ENCODE data around the gene NEAT1.

Gene NEAT1

GRCh38 chr11:65434667-65435410 is 12.2 kb downstream of the NEAT1 start:
- H3K4me1 ChIP-seq (ENCODE audit: insufficient read depth, low read length) = peaks cover 5% of the 10 kb centered on the region; the same call in 1 of the 2 replicates

DNA sequence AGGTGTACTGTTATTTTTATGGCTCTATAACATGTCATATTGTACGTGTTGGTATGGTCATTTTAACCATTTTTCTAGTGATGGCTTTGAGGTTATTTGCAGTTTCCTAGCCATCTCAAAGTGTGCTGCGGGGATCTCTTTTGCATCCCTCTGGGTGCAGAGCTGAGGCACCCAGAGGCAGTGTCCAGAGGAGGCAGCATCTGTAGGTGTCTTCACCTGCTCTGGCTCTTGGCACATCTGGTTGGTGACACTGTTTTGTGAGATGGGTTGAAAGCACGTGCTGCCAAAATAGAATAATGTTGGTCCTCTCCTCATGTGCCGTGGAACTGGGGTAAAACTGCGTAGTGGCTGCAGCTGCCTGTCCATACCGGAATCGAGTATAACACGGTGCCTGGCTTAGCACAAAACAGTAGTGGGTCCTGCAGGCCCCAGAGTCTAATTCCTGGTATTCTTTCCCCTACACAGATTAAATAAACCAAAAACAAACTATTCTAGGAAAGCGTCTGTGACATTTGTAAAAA is 12.9 kb downstream of the NEAT1 start:
- Histone ChIP-seq H3K4me1 (ENCODE audit: insufficient read depth, low read length) (no peaks in the 10 kb centered on the region), H3K36me3 (ENCODE audit: insufficient read depth, low read depth, low read length) (no peaks in the 10 kb centered on the region; the same call in 1 of the 2 replicates), H3K9me3 (ENCODE audit: insufficient read depth, low read depth, low read length) (no peaks in the 10 kb centered on the region), H3K27ac (ENCODE audit: low read length) (no peak overlapping the region), H3K4me3 (ENCODE audit: low read length) (no peak overlapping the region), H3K27me3 (ENCODE audit: insufficient read depth, low read length) (no peaks in the 10 kb centered on the region), H3K9ac (ENCODE audit: low read depth, low read length) (no peak overlapping the region)

More at GRCh38 chr11:65434667-65435410, 12.2 kb downstream of the NEAT1 start:
- Histone ChIP-seq H3K27ac (ENCODE audit: low read length) (no peak overlapping the region), H3K4me3 (ENCODE audit: low read length) (no peak overlapping the region), H3K9ac (ENCODE audit: low read depth, low read length) (no peak overlapping the region), H3K9me3 (ENCODE audit: insufficient read depth, low read depth, low read length) (no peaks in the 10 kb centered on the region), H3K36me3 (ENCODE audit: insufficient read depth, low read depth, low read length) (no peaks in the 10 kb centered on the region; the same call in 1 of the 2 replicates), H3K27me3 (ENCODE audit: insufficient read depth, low read length) (no peaks in the 10 kb centered on the region)

- H3K36me3 ChIP-seq (ENCODE audit: insufficient read depth, low read depth, low read length) = no peaks in the 10 kb centered on the region; the same call in 1 of the 2 replicates
Observed at GRCh38 chr11:65435981-65436411, 13.4 kb downstream of the NEAT1 start.

GRCh38 chr11:65436412-65437032 is 13.9 kb downstream of the NEAT1 start:
- no peak overlapping the region for H3K9ac ChIP-seq (ENCODE audit: low read depth, low read length)
- H3K27me3 ChIP-seq (ENCODE audit: insufficient read depth, low read length) = no peaks in the 10 kb centered on the region
- H3K4me1 ChIP-seq (ENCODE audit: insufficient read depth, low read length) = no peaks in the 10 kb centered on the region
- no peak overlapping the region for H3K27ac ChIP-seq (ENCODE audit: low read length)
- H3K9me3 ChIP-seq (ENCODE audit: insufficient read depth, low read depth, low read length) = no peaks in the 10 kb centered on the region
- no peaks in the 10 kb centered on the region; the same call in 1 of the 2 replicates for H3K36me3 ChIP-seq (ENCODE audit: insufficient read depth, low read depth, low read length)
- no peak overlapping the region for H3K4me3 ChIP-seq (ENCODE audit: low read length)

More at GRCh38 chr11:65435981-65436411, 13.4 kb downstream of the NEAT1 start:
- Histone ChIP-seq H3K9ac (ENCODE audit: low read depth, low read length) (no peak overlapping the region), H3K27ac (ENCODE audit: low read length) (no peak overlapping the region), H3K4me3 (ENCODE audit: low read length) (no peak overlapping the region), H3K4me1 (ENCODE audit: insufficient read depth, low read length) (no peaks in the 10 kb centered on the region), H3K9me3 (ENCODE audit: insufficient read depth, low read depth, low read length) (no peaks in the 10 kb centered on the region), H3K27me3 (ENCODE audit: insufficient read depth, low read length) (no peaks in the 10 kb centered on the region)

DNA sequence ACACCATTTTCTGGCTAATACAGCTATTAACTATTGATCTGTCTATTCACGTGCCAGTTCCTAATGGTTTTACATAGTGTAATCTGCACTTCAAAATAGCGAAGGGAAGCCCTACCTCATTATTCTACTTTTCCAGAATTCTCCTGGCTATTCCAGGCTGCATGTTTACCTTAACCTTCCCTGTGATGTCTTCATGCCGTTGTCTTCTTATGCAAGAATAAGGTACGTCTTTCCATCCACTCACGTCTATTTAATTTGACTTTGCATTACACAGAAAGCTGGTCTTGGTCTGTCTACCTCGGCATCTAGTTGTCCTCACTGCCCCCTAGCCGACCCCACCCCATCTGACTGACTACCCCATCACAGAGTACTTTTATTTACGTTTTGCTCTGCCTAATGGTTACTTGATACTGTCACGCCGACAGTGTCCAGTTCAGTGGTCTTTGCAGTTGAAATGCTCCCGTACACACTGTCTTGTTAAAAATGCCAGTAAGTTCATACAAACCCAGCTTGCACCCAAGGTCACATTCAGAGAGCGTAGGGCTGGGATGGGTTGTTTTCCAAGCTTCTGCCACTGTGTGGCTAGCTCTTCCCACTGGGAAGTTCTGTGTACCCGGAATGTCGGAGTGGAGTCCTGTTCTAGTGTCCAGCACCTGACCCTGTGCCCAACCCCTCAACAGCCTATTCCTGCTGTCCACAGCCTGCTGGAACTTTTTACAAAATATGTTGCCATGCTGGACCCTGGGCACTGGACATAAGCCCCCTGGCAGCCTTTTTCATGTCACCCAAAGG is 15.0 kb downstream of the NEAT1 start:
- no peak overlapping the region for H3K27ac ChIP-seq (ENCODE audit: low read length)
- H3K4me1 ChIP-seq (ENCODE audit: insufficient read depth, low read length) = no peaks in the 10 kb centered on the region; the same call in 1 of the 2 replicates
- no peak overlapping the region for H3K4me3 ChIP-seq (ENCODE audit: low read length)
- H3K9me3 ChIP-seq (ENCODE audit: insufficient read depth, low read depth, low read length) = no peaks in the 10 kb centered on the region
- H3K36me3 ChIP-seq (ENCODE audit: insufficient read depth, low read depth, low read length) = no peaks in the 10 kb centered on the region; the same call in 1 of the 2 replicates
- H3K9ac ChIP-seq (ENCODE audit: low read depth, low read length) = no peak overlapping the region
- no peaks in the 10 kb centered on the region for H3K27me3 ChIP-seq (ENCODE audit: insufficient read depth, low read length)

DNA sequence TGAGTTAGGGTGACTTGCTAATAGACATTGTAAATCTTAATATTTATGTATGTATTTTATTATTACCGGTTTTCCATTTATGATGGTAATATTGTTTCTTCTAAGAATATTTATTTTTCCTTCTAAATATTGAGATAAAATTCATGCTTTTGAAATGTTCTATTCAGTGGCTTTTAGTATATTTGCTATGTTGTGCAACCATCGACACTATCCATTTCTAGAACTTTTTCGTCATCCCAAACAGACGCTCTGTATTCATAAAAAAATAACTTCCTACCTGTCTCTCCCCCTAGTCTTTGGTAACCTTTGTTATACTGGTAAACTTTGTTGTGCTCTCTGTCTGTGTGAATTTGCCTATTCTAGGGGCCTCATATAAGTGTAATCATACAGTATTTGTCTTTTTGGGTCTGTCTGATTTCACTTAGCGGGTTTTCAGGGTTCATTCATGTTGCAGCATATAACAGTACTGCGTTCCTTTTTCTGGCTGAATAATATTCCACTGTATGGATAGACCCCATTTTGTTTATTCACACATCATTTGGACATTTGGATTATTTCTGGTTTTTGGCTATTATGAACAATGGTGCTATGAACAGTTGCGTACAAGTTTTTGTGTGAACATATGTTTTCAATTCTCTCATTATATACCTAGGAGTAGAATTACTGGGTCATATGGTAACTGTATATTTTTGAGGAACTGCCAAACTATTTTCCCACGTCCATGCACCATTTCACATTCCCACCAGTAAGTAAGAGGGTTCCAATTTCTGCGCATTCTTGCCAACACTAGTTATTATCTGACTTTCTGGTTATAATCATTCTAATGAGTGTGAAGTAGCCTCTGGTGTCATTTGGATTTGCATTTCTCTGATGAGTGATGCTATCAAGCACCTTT is 15.9 kb downstream of the NEAT1 start:
- H3K4me1 ChIP-seq (ENCODE audit: insufficient read depth, low read length) = no peaks in the 10 kb centered on the region; the same call in 1 of the 2 replicates
- H3K36me3 ChIP-seq (ENCODE audit: insufficient read depth, low read depth, low read length) = no peaks in the 10 kb centered on the region; the same call in 1 of the 2 replicates
- no peaks in the 10 kb centered on the region for H3K9me3 ChIP-seq (ENCODE audit: insufficient read depth, low read depth, low read length)
- no peak overlapping the region for H3K9ac ChIP-seq (ENCODE audit: low read depth, low read length)
- no peaks in the 10 kb centered on the region for H3K27me3 ChIP-seq (ENCODE audit: insufficient read depth, low read length)
- no peak overlapping the region for H3K4me3 ChIP-seq (ENCODE audit: low read length)
- H3K27ac ChIP-seq (ENCODE audit: low read length) = no peak overlapping the region

DNA sequence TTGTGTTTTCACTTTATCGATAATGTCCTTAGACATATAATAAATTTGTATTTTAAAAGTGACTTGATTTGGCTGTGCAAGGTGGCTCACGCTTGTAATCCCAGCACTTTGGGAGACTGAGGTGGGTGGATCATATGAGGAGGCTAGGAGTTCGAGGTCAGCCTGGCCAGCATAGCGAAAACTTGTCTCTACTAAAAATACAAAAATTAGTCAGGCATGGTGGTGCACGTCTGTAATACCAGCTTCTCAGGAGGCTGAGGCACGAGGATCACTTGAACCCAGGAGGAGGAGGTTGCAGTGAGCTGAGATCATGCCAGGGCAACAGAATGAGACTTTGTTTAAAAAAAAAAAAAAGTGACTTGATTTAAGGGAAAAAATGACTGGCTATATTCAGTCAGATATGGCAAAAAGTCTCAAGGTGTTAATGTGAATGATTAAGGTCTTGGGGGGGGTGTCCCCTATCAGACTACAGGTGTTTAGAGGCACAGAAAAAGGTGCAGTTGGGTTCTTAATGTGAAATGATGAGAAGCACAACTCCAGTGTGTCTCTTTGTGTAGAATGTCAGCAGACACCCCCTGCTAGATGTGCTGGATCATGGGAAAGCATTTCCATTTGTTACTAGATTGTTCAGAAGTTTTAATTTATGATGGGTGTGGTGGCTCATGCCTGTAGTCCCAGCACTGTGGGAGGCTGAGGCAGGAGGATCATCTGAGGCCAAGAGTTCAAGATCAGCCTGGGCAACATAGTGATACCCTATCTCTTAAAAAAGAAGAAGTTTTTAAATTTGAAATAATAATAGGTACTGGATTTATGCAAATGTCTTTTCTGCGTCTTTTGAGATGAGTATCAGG is 17.0 kb downstream of the NEAT1 start:
- Histone ChIP-seq H3K36me3 (ENCODE audit: insufficient read depth, low read depth, low read length) (no peaks in the 10 kb centered on the region; the same call in 1 of the 2 replicates), H3K4me1 (ENCODE audit: insufficient read depth, low read length) (no peaks in the 10 kb centered on the region; the same call in 1 of the 2 replicates), H3K9me3 (ENCODE audit: insufficient read depth, low read depth, low read length) (no peaks in the 10 kb centered on the region), H3K27me3 (ENCODE audit: insufficient read depth, low read length) (no peaks in the 10 kb centered on the region), H3K27ac (ENCODE audit: low read length) (no peak overlapping the region), H3K9ac (ENCODE audit: low read depth, low read length) (no peak overlapping the region), H3K4me3 (ENCODE audit: low read length) (no peak overlapping the region)

DNA sequence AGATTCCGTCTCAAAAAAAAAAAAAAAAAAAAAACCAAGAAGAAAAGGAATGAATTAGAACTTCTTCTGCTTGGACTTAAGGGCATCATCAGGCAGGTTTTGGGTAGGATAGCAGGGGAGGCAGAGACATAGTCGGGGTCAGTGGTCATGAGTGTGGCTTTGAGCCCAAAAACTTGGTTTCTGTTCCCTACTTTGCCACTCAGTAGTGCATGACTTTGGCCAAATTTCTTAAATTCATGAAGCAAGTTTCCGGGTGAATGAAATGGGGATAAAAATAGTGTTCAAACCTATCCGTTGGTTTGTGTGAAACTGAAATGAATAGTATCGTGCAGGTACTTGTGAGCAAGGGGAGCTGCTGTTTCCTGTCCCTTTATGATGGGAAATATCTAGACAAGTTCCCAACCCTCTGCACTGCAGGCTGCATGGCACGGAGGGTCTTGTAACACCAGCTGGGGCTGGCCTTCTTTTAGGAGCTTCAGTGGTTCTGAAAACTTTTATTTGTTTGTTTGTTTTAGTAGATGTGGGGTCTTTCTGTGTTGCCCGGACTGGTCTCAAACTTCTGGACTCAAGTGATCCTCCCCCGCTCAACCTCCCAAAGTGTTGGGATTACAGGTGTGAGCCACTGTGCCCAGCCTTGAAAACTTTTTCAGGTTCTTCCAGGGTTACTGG is 18.4 kb downstream of the NEAT1 start:
- no peak overlapping the region for H3K9ac ChIP-seq (ENCODE audit: low read depth, low read length)
- H3K4me3 ChIP-seq (ENCODE audit: low read length) = no peak overlapping the region
- no peaks in the 10 kb centered on the region for H3K36me3 ChIP-seq (ENCODE audit: insufficient read depth, low read depth, low read length)
- H3K27ac ChIP-seq (ENCODE audit: low read length) = no peak overlapping the region
- no peaks in the 10 kb centered on the region for H3K27me3 ChIP-seq (ENCODE audit: insufficient read depth, low read length)
- no peaks in the 10 kb centered on the region for H3K9me3 ChIP-seq (ENCODE audit: insufficient read depth, low read depth, low read length)
- H3K4me1 ChIP-seq (ENCODE audit: insufficient read depth, low read length) = no peaks in the 10 kb centered on the region; the same call in 1 of the 2 replicates

- no peak overlapping the region for H3K9ac ChIP-seq (ENCODE audit: low read depth, low read length)
- no peaks in the 10 kb centered on the region for H3K36me3 ChIP-seq (ENCODE audit: insufficient read depth, low read depth, low read length)
- no peak overlapping the region for H3K4me3 ChIP-seq (ENCODE audit: low read length)
- no peaks in the 10 kb centered on the region for H3K27me3 ChIP-seq (ENCODE audit: insufficient read depth, low read length)
- H3K4me1 ChIP-seq (ENCODE audit: insufficient read depth, low read length) = no peaks in the 10 kb centered on the region; the same call in 1 of the 2 replicates
- no peak overlapping the region for H3K27ac ChIP-seq (ENCODE audit: low read length)
- H3K9me3 ChIP-seq (ENCODE audit: insufficient read depth, low read depth, low read length) = no peaks in the 10 kb centered on the region
Observed at GRCh38 chr11:65442842-65443331, 20.3 kb downstream of the NEAT1 start.
